ENCODE data around the gene SLC27A5. TPM values are rescaled to one million over a fixed set of nuclear protein-coding genes. Genes with fewer than 3 reads are reported as not detected.

Gene SLC27A5
- total RNA-seq, 1 experiment from 2014 or later: 17.1 TPM

DNA sequence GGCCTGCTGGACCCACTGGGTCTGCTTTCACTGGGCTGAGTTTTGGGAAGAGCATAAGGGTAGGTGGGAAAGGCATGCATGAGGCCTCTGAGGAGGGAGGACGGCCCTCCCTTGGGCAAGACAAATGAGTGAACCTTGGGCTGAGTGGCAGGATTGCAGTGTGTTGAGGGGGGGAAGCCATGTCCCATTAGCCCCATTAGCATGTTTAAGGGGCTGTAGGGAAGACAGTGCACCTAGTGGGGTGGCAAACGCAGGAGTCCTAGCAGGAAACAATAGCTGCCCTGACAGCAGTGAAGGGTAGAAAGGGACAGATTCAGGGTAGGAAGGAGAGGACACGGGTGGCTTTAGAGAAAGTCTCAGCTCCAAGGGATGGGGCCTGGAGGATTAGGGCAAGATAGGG, 10.9 kb upstream of the SLC27A5 start:
- H3K27me3 Mint-ChIP-seq (ENCODE audit: low read depth): peaks cover 5% of the 10 kb centered on the region
- H3K27ac Mint-ChIP-seq: peak overlapping the region; percentile 21 to 93 (median 78)

More for the DNA sequence above, 10.9 kb upstream of the SLC27A5 start:
- no peak overlapping the region for H4K5ac ChIP-seq (ENCODE audit: insufficient read length, low read depth, low read length)
- no peaks in the 10 kb centered on the region for H3K27me3 ChIP-seq (ENCODE audit: insufficient read depth, low read length)
- peaks cover 6% of the 10 kb centered on the region; the same call in 1 of the 2 replicates for H3K4me1 ChIP-seq (ENCODE audit: insufficient read depth, low read length)
- Mint-ChIP-seq H3K4me3 (peak overlapping the region in 1 of 2 experiments; percentile 25; a peak in 1 of 5 replicates), H3K9me3 (peaks cover 0 to 3% of the 10 kb centered on the region in 2 experiments; a peak in 1 of 5 replicates), H3K36me3 (ENCODE audit: insufficient read depth in 1 of 3, low read depth in 3 of 3) (no peaks in the 10 kb centered on the region; a peak in 3 of 7 replicates), H3K4me1 (peaks cover 42% of the 10 kb centered on the region in 2 experiments)
- H3K9me3 ChIP-seq (ENCODE audit: control insufficient read depth, low read depth, low read length): no peaks in the 10 kb centered on the region
- H2AFZ ChIP-seq (ENCODE audit: low read length): no peak overlapping the region
- H2BK12ac ChIP-seq (ENCODE audit: insufficient read length, low read depth, low read length): no peak overlapping the region
- no peak overlapping the region for H4K8ac ChIP-seq (replicated peaks; ENCODE audit: insufficient read length, low read depth, low read length)
- H3K56ac ChIP-seq (ENCODE audit: insufficient read length, low read depth, low read length): no peak overlapping the region
- peak; percentile 48 for DNase-seq
- H3K14ac ChIP-seq (ENCODE audit: insufficient read depth, low read length): no peak overlapping the region
- no peak overlapping the region for H3K9ac ChIP-seq (ENCODE audit: extremely low read depth, insufficient read length, low read length)
- H3K27ac ChIP-seq (ENCODE audit: insufficient read length, low read depth, low read length): no peak overlapping the region
- WGBS (ENCODE audit: extremely low coverage, insufficient read length, low lambda C conversion rate): no CpG with 5 or more reads among the region's 3 CpGs
- no peak overlapping the region for H2BK120ac ChIP-seq (ENCODE audit: low read depth, low read length, poor library complexity, severe bottlenecking)
- H3K79me2 ChIP-seq (ENCODE audit: insufficient read depth, low read length): peaks cover under 1% of the 10 kb centered on the region; the same call in 1 of the 2 replicates
- no peak overlapping the region for H3K18ac ChIP-seq (ENCODE audit: insufficient read length, low read depth, low read length)
- no peak overlapping the region for H4K91ac ChIP-seq (ENCODE audit: insufficient read length, low read depth, low read length)
- TF ChIP-seq, protein P1, sequence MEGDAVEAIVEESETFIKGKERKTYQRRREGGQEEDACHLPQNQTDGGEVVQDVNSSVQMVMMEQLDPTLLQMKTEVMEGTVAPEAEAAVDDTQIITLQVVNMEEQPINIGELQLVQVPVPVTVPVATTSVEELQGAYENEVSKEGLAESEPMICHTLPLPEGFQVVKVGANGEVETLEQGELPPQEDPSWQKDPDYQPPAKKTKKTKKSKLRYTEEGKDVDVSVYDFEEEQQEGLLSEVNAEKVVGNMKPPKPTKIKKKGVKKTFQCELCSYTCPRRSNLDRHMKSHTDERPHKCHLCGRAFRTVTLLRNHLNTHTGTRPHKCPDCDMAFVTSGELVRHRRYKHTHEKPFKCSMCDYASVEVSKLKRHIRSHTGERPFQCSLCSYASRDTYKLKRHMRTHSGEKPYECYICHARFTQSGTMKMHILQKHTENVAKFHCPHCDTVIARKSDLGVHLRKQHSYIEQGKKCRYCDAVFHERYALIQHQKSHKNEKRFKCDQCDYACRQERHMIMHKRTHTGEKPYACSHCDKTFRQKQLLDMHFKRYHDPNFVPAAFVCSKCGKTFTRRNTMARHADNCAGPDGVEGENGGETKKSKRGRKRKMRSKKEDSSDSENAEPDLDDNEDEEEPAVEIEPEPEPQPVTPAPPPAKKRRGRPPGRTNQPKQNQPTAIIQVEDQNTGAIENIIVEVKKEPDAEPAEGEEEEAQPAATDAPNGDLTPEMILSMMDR (conservative IDR thresholded peaks at IDR 0.05): no peak
- no peak overlapping the region for H3K4ac ChIP-seq (ENCODE audit: low read depth, low read length)
- no peaks in the 10 kb centered on the region for H3K79me1 ChIP-seq (ENCODE audit: insufficient read depth, low read depth, low read length, poor library complexity, severe bottlenecking)
- no peak overlapping the region for H2AK5ac ChIP-seq (ENCODE audit: insufficient read length, low read length)
- no peak overlapping the region for H2BK15ac ChIP-seq (ENCODE audit: low read depth, low read length)
- no peak overlapping the region for H3K4me2 ChIP-seq (ENCODE audit: insufficient read depth, insufficient read length, low read length)
- no peak overlapping the region for H2BK5ac ChIP-seq (ENCODE audit: insufficient read length, low read length)
- no peak overlapping the region for H3T11ph ChIP-seq (ENCODE audit: low read length)
- no peak overlapping the region for H3K23ac ChIP-seq (ENCODE audit: insufficient read length, low read depth, low read length)
- H2BK20ac ChIP-seq (ENCODE audit: low read depth, low read length, poor library complexity, severe bottlenecking): no peak overlapping the region
- H3K23me2 ChIP-seq (ENCODE audit: insufficient read length, low read depth, low read length, poor library complexity, severe bottlenecking): peaks cover 19% of the 10 kb centered on the region
- no peaks in the 10 kb centered on the region for H4K20me1 ChIP-seq (ENCODE audit: control insufficient read depth, insufficient read depth, insufficient read length)
